Caki2 (cell line): ENCODE data around the gene C1QL4. TPM values are rescaled to one million over a fixed set of nuclear protein-coding genes. Genes with fewer than 3 reads are reported as not detected.
A peak's percentile ranks its signal among the peaks of the same experiment; 100 is the strongest.
"Not testable (repeated sequence)": the region's sequence is repeated elsewhere in the genome, so short reads cannot be mapped to it uniquely, and the experiment has no call there.

Experiments
- DNase-seq: peaks from one replicate; pipeline ENCODE4 v3.0.0-alpha.2; 2015; ENCODE audit warnings: low read depth
- in situ Hi-C: cut with HindIII; loops from 2 replicates; pipeline ENCODE4 v1.10.0; 2016; ENCODE audit warnings: low sequenced_read_pairs, low pct_unique_long_range_greater_than_20kb, mixed read lengths
- total RNA-seq: library from RNA; depleted of rRNA; stranded (reverse); fragments of >200 nt; shearing (Covaris generic); gene quantifications from 2 replicates; pipeline ENCODE4 v1.2.3, GENCODE V29; 2014; ENCODE audit warnings: low replicate concordance

The C1QL4 gene
- total RNA-seq, 1 experiment from 2014 or later: 31.2 TPM

- peak; percentile 99 for DNase-seq
- in situ Hi-C loops: no loop called here
Observed at GRCh38 chr12:49322708-49323523, 14.1 kb downstream of the C1QL4 start, which contains the start of gene TROAP. TROAP (plus strand) TSS chr12:49323255; CDS start chr12:49323609, 354 bp downstream.

DNA sequence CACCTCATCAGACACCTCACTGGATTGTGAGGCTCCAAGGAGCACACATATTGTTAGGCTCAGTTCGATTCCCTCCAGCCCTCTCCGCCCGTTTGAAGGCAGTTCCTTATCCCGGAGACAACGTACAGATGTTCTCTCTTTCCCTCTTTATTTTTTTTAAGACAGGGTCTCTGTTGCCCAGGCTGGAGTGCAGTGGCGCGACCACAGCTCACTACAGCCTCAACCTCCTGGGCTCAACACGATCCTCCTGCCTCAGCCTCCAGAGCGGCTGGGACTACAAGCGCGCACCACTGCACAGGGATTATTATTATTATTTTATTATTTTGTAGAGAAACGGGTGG, 14.7 kb downstream of the C1QL4 start:
- DNase-seq: no peak

DNA sequence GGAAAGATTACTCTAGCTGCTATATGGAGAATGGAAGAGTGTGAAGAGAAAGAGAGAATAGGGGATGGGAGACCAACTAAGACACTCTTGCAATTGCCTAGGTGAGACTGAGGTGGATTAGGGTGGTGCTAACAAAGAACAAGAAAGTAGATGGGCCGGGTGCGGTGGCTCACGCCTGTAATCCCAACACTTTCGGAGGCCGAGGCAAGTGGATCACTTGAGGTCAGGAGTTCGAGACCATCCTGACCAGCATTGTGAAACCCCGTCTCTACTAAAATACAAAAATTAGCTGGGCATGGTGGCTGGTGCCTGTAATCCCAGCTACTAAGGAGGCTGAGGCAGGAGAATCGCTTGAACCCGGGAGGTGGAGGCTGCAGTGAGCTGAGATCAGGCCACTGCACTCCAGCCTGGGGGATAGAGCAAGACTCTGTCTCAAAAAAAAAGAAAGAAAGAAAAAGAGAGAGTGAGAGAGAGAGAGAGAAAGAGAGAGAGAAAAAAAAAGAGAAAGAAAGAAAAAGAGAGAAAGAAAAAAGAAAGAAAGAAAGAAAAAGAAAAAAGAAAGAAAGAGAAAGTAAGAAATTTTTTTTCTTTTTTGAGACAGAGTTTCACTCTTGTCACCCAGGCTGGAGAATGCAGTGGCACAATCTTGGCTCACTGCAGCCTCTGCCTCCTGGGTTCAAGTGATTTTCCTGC, 16.4 kb downstream of the C1QL4 start:
- in situ Hi-C loops, DNase-seq: not testable (repeated sequence)

More for the DNA sequence above, 14.7 kb downstream of the C1QL4 start:
- in situ Hi-C loops: no loop called here

- DNase-seq, in situ Hi-C loops: not testable (repeated sequence)
Observed at GRCh38 chr12:49317118-49317517, 19.9 kb downstream of the C1QL4 start.

GRCh38 chr12:49314811-49315210, 22.2 kb downstream of the C1QL4 start:
- in situ Hi-C loops: no loop called here
- no peak for DNase-seq

DNA sequence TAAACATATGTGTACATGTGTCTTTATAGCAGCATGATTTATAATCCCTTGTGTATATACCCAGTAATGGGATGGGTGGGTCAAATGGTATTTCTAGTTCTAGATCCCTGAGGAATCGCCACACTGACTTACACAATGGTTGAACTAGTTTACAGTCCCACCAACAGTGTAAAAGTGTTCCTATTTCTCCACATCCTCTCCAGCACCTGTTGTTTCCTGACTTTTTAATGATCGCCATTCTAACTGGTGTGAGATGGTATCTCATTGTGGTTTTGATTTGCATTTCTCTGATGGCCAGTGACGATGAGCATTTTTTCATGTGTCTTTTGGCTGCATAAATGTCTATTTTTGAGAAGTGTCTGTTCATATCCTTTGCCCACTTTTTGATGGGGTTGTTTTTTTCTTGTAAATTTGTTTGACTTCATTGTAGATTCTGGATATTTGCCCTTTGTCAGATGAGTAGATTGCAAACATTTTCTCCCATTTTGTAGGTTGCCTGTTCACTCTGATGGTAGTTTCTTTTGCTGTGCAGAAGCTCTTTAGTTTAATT, 26.5 kb downstream of the C1QL4 start:
- DNase-seq, in situ Hi-C loops: not testable (repeated sequence)

DNA sequence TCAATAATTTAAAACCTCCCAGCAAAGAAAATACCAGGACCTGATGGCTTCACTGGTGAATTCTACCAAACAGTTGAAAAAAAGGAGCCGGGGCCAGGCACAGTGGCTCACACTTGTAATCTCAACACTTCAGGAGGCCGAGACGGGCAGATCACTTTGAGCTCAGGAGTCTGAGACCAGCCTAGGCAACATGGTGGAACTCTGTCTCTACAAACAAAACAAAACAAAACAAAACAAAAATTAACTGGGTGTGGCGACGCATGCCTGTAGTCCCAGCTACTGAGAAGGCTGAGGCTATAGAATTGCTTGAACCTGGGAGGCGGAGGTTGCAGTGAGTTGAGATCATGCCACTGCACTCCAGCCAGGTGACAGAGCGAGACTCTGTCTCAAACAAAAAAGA, 27.6 kb downstream of the C1QL4 start:
- in situ Hi-C loops: no loop called here
- no peak for DNase-seq

GRCh38 chr12:49305762-49306510, 31.1 kb downstream of the C1QL4 start:
- in situ Hi-C loops: no loop called here
- no peak for DNase-seq

GRCh38 chr12:49304161-49304560, 32.8 kb downstream of the C1QL4 start:
- no peak for DNase-seq
- in situ Hi-C loops: no loop called here

DNA sequence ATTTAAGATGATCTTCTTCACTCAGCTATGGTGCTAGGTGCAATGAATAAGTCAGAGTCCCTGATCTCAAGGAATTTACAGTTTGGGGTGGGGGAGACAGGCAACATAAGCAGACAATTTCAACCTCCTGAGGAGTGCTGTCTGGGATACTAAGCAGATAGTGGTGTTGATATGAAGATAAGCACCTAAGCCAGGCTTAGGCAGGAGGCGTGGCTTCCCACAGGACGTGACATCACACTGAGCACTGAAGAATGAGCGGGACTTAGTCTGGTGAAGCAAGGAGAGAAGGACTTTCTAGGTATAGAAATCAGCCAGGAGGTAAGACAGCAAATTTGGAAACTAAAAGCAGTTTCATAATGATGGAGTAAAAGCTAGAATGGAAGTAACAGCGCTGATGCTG, 35.2 kb downstream of the C1QL4 start:
- no peak for DNase-seq
- in situ Hi-C loops: no loop called here

GRCh38 chr12:49298160-49298559, 38.8 kb downstream of the C1QL4 start:
- DNase-seq: no peak
- in situ Hi-C loops: no loop called here

- in situ Hi-C loops: no loop called here
- DNase-seq: no peak
Observed at GRCh38 chr12:49297695-49298060, 39.3 kb downstream of the C1QL4 start.

GRCh38 chr12:49296836-49297694, 39.9 kb downstream of the C1QL4 start:
- in situ Hi-C loops: no loop called here
- peak; percentile 65 for DNase-seq

DNA sequence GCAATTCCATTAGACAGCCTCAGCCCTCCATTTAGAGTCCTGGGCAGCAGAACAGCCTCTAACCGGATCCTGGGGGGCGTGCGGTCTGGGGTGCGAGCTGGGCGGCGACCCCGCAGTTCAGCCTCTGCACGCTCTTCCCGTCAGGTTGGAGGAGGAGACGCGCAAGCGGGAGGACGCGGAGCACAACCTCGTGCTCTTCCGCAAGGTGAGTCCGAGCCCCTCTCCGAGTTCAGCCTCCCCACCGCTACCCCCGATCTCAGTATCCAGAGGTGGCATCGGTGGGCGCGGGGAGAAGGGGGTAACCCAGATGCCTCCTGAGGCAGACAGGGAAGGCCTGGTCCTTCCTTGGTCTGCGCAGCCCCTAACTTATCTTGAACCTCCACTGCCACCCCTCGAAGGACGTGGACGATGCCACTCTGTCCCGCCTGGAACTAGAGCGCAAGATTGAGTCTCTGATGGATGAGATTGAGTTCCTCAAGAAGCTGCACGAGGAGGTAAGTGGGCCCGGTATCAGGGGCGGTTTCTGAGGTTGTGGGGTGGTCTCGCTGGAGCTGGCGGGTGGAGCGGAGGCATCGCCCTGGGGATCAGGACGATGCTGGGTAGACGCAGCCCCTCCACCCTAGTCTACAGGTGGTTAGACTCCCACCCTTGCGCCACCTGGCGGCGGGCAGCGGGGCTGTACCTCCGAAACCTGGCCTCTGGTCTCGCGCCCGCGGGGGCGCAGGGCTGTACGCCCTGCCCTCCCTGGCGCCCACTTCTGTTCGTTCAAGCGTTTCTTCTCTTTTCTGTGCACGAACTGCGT, 40.8 kb downstream of the C1QL4 start:
- in situ Hi-C loops: no loop called here
- DNase-seq: no peak

DNA sequence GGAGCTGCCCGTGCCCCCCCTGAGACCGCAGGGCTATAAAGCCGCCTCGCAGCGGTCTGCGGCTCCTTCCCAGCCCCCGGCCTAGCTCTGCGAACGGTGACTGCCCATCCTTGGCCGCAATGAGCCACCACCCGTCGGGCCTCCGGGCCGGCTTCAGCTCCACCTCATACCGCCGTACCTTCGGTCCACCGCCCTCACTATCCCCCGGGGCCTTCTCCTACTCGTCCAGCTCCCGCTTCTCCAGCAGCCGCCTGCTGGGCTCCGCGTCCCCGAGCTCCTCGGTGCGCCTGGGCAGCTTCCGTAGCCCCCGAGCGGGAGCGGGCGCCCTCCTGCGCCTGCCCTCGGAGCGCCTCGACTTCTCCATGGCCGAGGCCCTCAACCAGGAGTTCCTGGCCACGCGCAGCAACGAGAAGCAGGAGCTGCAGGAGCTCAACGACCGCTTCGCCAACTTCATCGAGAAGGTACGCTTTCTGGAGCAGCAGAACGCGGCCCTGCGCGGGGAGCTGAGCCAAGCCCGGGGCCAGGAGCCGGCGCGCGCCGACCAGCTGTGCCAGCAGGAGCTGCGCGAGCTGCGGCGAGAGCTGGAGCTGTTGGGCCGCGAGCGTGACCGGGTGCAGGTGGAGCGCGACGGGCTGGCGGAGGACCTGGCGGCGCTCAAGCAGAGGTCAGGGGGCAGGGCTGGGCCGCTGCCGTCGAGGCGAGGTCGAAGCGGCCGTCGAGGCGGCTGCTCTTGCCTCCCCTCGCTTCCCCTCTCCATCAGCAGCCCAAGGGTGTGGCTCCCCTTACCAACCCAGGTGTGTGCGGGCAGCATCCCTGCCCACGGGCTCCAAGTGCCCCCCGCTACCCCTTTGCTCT, 41.7 kb downstream of the C1QL4 start, which contains the start of gene PRPH:
Gene PRPH (plus strand): TSS at position 66 of the 855 bp plus-strand sequence. CDS start 54 bp downstream, at position 120.
- in situ Hi-C loops: no loop called here
- DNase-seq: no peak

- no peak for DNase-seq
- in situ Hi-C loops: no loop called here
Observed at GRCh38 chr12:49294804-49295081, 42.2 kb downstream of the C1QL4 start.
